GM23338 (cell line): ENCODE data around the gene TRAPPC12.

ENCODE experiments used
- CREB1 ChIP-seq: fragments of 250-450 bp; sonication (Bioruptor Pico); IDR thresholded peaks from 2 replicates; pipeline ENCODE4 v1.5.0; 2020; ENCODE audit warnings: low read depth, mild to moderate bottlenecking, moderate library complexity
- CTCF ChIP-seq, 2 experiments: fragments of 200-600 bp in 1 of 2; sonication (generic) in 1 of 2; conservative IDR thresholded peaks; 2 replicates each; pipeline versions ENCODE4 v1.5.1 to v1.6.1; 2016 to 2017; ENCODE audit warnings: antibody characterized with exemption in 2 of 2, low read depth in 2 of 2, mild to moderate bottlenecking in 2 of 2, moderate library complexity in 1 of 2
- ETS1 ChIP-seq: IDR thresholded peaks from 2 replicates; pipeline ENCODE4 v1.6.1; 2016; ENCODE audit warnings: antibody characterized with exemption
- EZH2 ChIP-seq: fragments of 200-600 bp; sonication (generic); IDR thresholded peaks from one replicate; pipeline ENCODE4 v1.8.0; 2017; ENCODE audit warnings: antibody characterized with exemption, mild to moderate bottlenecking, low read depth; ENCODE audit not compliant: unreplicated experiment
- EZH2phosphoT487 ChIP-seq: fragments of 200-600 bp; sonication (generic); IDR thresholded peaks from one replicate; pipeline ENCODE4 v1.8.1; 2018; ENCODE audit warnings: antibody characterized with exemption; ENCODE audit not compliant: unreplicated experiment
- JUNB ChIP-seq: IDR thresholded peaks from one replicate; pipeline ENCODE4 v1.6.1; 2016; ENCODE audit warnings: antibody characterized with exemption; ENCODE audit not compliant: unreplicated experiment
- NANOG ChIP-seq: IDR thresholded peaks from 2 replicates; pipeline ENCODE4 v1.6.1; 2016; ENCODE audit warnings: antibody characterized with exemption, borderline replicate concordance
- POLR2AphosphoS5 ChIP-seq: IDR thresholded peaks from 2 replicates; pipeline ENCODE4 v1.6.1; 2016; ENCODE audit warnings: antibody characterized with exemption, low read depth
- REST ChIP-seq: IDR thresholded peaks from one replicate; pipeline ENCODE4 v1.6.1; 2018; ENCODE audit warnings: antibody characterized with exemption; ENCODE audit not compliant: unreplicated experiment
- STAT1 ChIP-seq: IDR thresholded peaks from one replicate; pipeline ENCODE4 v1.6.1; 2016; ENCODE audit warnings: antibody characterized with exemption; ENCODE audit not compliant: unreplicated experiment
- ZNF114 ChIP-seq: fragments of 250-450 bp; sonication (Bioruptor Pico); IDR thresholded peaks from 2 replicates; pipeline ENCODE4 v1.5.0; 2020; ENCODE audit warnings: mild to moderate bottlenecking, moderate library complexity
- ZNF331 ChIP-seq: fragments of 250-450 bp; sonication (Bioruptor Pico); IDR thresholded peaks from 2 replicates; pipeline ENCODE4 v1.5.0; 2020; ENCODE audit warnings: low read depth, mild to moderate bottlenecking, moderate library complexity
- ZNF462 ChIP-seq: fragments of 250-450 bp; sonication (Bioruptor Pico); IDR thresholded peaks from 2 replicates; pipeline ENCODE4 v1.5.0; 2020; ENCODE audit warnings: mild to moderate bottlenecking, moderate library complexity

- TF ChIP-seq CTCF (conservative IDR thresholded peaks at IDR 0.05; ENCODE audit: low read depth in 2 of 2) (no peak), EZH2 (no peak), ZNF462 (no peak), REST (no peak), EZH2phosphoT487 (no peak), ETS1 (no peak), POLR2AphosphoS5 (no peak), NANOG (no peak), JUNB (no peak), CREB1 (no peak), ZNF331 (no peak), STAT1 (no peak), ZNF114 (no peak)
Measured at GRCh38 chr2:3503483-3503882, 124.0 kb downstream of the TRAPPC12 start.
